Measurements from ENCODE around the gene ATXN7L1. TPM values are rescaled to one million over a fixed set of nuclear protein-coding genes. Genes with fewer than 3 reads are reported as not detected.

ATXN7L1 gene
- total RNA-seq, 1 donor from 2014 or later = 18.6 TPM

DNA sequence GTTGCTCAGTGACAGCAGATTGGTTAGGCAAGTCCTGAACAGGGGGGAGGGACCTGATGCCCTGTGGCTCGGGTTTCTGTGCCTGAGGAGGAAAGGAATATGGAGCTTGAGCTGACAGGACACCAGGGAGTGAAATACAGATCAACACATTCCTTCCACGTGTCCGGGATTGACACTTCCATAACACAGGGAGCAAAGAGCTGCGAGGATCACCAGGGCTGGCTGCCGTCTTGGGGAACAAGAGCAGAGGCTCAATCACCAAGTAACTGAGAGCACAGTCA, 258.4 kb downstream of the ATXN7L1 start:
- H3K4me3 Mint-ChIP-seq = no peak overlapping the region
- H3K4me1 Mint-ChIP-seq = no peaks in the 10 kb centered on the region
- no peaks in the 10 kb centered on the region for H3K27me3 Mint-ChIP-seq
- intact Hi-C loops (cut with micrococcal nuclease) = no loop called here
- ChIA-PET POLR2A (no interaction called here), CTCF (no interaction called here)
- no peak for ATAC-seq (ENCODE audit: low read depth)
- DNase-seq = no peak
- H3K27ac Mint-ChIP-seq = no peak overlapping the region
- no peaks in the 10 kb centered on the region for H3K9me3 Mint-ChIP-seq
- TF ChIP-seq, protein P1, sequence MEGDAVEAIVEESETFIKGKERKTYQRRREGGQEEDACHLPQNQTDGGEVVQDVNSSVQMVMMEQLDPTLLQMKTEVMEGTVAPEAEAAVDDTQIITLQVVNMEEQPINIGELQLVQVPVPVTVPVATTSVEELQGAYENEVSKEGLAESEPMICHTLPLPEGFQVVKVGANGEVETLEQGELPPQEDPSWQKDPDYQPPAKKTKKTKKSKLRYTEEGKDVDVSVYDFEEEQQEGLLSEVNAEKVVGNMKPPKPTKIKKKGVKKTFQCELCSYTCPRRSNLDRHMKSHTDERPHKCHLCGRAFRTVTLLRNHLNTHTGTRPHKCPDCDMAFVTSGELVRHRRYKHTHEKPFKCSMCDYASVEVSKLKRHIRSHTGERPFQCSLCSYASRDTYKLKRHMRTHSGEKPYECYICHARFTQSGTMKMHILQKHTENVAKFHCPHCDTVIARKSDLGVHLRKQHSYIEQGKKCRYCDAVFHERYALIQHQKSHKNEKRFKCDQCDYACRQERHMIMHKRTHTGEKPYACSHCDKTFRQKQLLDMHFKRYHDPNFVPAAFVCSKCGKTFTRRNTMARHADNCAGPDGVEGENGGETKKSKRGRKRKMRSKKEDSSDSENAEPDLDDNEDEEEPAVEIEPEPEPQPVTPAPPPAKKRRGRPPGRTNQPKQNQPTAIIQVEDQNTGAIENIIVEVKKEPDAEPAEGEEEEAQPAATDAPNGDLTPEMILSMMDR (IDR thresholded peaks at IDR 0.05) = no peak
- peaks cover 80% of the 10 kb centered on the region for H3K36me3 Mint-ChIP-seq (ENCODE audit: low read depth)

DNA sequence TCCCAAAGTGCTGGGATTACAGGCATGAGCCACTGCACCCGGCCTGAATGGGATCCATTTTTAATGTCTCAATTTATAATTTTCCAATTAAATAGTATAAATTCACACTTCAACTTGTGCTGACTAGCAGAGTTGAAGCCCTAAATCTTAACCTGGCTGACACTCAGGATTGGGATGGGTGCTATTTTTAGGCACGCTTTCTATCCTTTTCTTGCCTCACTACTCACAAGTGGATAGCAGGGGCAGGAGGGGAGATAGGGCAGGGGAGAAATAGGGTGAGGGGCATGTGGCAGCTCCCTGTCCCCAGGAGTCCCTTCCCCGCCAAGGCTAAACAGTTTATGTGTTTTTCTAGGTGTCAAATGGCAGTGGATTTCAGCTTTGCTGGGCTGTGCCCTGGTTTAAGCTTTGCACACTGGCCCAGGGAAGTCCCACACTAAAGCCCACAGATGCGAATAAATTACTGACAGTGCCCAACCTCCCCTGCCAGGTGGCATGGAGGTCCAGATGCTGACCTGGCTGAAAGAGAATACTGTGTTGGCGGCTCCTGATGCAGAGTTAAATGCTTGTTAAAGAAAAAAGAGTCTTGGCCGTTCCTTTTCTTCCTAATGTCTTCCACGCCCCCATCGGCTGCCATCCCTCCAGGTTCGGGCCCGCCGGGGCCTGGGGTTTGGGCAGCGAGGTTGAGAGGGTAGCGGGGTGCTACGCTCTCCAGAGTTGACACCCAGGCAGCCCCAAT, 259.0 kb downstream of the ATXN7L1 start:
- H3K4me1 Mint-ChIP-seq = no peaks in the 10 kb centered on the region
- no peak for DNase-seq
- H3K9me3 Mint-ChIP-seq = no peaks in the 10 kb centered on the region
- H3K27ac Mint-ChIP-seq = no peak overlapping the region
- CTCF ChIA-PET = no interaction called here
- POLR2A ChIA-PET = no interaction called here
- H3K4me3 Mint-ChIP-seq = no peak overlapping the region
- ATAC-seq (ENCODE audit: low read depth) = no peak
- TF ChIP-seq, protein P1 (IDR thresholded peaks at IDR 0.05) = no peak
- intact Hi-C loops (cut with micrococcal nuclease) = no loop called here
- peaks cover 79% of the 10 kb centered on the region for H3K36me3 Mint-ChIP-seq (ENCODE audit: low read depth)
- no peaks in the 10 kb centered on the region for H3K27me3 Mint-ChIP-seq

DNA sequence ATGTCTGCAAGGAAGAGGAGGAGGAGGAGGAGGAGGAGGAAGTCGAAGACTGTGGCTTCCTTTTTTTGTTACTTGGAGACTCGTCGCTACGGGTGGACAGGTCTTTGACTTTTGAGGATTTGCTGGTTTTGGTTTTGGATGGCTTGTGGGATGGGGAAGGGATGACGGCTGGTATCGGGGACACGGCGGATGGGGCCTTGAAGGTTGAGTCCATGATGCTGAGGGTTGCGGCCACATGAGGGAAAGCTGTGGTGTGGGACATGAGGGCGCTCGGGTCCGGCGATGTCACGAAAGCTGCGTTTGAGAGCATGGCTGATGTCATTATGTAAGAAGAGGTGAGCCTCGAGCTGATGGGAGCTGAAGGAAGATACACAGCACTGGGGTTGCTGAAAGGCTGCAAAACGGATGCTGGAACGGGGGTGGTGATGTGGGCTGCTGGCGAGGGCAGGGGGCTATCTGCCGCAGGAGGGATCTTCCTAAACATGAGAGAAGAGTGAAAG, 262.0 kb downstream of the ATXN7L1 start:
- TF ChIP-seq, protein P1 (IDR thresholded peaks at IDR 0.05) = no peak
- no peak for ATAC-seq (ENCODE audit: low read depth)
- peak overlapping the region; percentile 3 for H3K27ac Mint-ChIP-seq
- no peaks in the 10 kb centered on the region for H3K27me3 Mint-ChIP-seq
- CTCF ChIA-PET = no interaction called here
- no peaks in the 10 kb centered on the region for H3K9me3 Mint-ChIP-seq
- POLR2A ChIA-PET = no interaction called here
- intact Hi-C loops (cut with micrococcal nuclease) = no loop called here
- no peak overlapping the region for H3K4me3 Mint-ChIP-seq
- H3K36me3 Mint-ChIP-seq (ENCODE audit: low read depth) = peaks cover 56% of the 10 kb centered on the region
- H3K4me1 Mint-ChIP-seq = no peaks in the 10 kb centered on the region
- DNase-seq = no peak

DNA sequence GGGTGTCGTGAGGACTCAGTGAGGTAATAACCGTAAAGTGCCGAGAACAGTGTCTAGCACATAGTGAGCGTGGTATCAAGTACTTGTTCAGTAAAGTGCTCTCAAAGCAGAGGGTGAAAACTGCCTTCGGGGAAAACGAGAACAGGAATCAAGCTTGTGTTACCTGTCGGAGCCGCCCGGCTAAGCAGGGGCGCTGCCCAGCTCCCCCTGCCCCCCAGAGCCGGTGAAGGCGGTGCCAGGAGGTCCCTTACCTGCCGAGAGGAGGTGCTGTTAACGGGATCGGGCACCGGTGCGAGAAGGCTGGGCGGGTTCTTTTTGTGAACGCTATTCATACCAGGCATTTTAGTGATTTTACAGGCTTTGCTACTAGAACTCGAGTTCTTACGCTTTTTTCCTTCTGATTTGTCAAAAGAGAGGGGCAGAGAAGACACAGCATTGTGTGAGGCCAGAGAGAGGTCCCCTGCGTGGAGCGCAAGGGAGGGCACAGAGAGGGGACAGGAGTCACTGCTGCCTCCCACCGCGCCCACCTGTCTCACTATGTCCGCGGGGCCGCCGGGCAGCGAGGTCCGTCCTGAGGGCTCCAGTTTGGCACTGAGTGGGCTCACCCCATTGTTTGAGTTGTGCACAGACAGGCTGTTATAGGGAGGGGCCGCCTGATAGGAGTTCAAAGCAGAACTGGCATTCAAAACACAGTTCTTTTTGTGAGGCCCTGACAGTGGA, 262.6 kb downstream of the ATXN7L1 start:
- Mint-ChIP-seq H3K4me3 (no peak overlapping the region), H3K27me3 (no peaks in the 10 kb centered on the region), H3K36me3 (ENCODE audit: low read depth) (peaks cover 54% of the 10 kb centered on the region), H3K4me1 (no peaks in the 10 kb centered on the region), H3K27ac (no peak overlapping the region), H3K9me3 (no peaks in the 10 kb centered on the region)
- intact Hi-C loops (cut with micrococcal nuclease) = no loop called here
- ChIA-PET CTCF (no interaction called here), POLR2A (no interaction called here)
- TF ChIP-seq, protein P1 (IDR thresholded peaks at IDR 0.05) = no peak
- ATAC-seq (ENCODE audit: low read depth) (no peak), DNase-seq (no peak)

DNA sequence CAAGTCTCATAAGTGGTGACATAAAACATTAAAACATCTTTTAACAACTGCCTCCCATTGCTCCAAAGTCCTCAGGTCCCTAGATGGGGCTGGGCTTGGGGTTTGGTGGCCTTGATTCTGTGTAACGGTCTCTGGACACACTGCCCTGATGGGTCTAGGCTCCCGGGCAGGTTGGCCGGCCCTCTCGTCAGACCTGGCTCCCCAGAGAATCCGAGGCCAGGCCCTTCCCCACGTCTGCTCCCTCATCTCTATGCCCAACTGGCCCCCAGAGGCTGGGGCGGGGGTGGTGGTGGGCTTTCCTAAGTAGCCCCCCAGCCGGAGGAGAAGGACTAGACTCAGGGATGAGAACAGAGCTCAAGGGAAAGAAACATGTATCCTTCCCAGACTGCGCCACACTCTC, 263.6 kb downstream of the ATXN7L1 start:
- DNase-seq = no peak
- Mint-ChIP-seq H3K9me3 (no peaks in the 10 kb centered on the region), H3K27ac (no peak overlapping the region), H3K4me3 (no peak overlapping the region), H3K36me3 (ENCODE audit: low read depth) (peaks cover 45% of the 10 kb centered on the region), H3K27me3 (no peaks in the 10 kb centered on the region), H3K4me1 (no peaks in the 10 kb centered on the region)
- intact Hi-C loops (cut with micrococcal nuclease) = no loop called here
- TF ChIP-seq, protein P1 (IDR thresholded peaks at IDR 0.05) = no peak
- ChIA-PET CTCF (no interaction called here), POLR2A (no interaction called here)
- ATAC-seq (ENCODE audit: low read depth) = no peak

Data from activated B cell treated with CpG ODN at 0.5 μM for 24 hours (primary cell).